Hematopoietic multipotent progenitor cell treated with erythropoietin and hydrocortisone succinate and interleukin-3 and kit ligand, for 4 days (in vitro differentiated cells): ENCODE measurements around the gene ARFIP1.
A peak's percentile ranks its signal among the peaks of the same experiment; 100 is the strongest.
"Not testable (repeated sequence)": the region's sequence is repeated elsewhere in the genome, so short reads cannot be mapped to it uniquely, and the experiment has no call there.

ENCODE experiments used
- DNase-seq: peaks from one replicate; pipeline ENCODE4 v3.0.0-alpha.2; 2015

The ARFIP1 gene

DNA sequence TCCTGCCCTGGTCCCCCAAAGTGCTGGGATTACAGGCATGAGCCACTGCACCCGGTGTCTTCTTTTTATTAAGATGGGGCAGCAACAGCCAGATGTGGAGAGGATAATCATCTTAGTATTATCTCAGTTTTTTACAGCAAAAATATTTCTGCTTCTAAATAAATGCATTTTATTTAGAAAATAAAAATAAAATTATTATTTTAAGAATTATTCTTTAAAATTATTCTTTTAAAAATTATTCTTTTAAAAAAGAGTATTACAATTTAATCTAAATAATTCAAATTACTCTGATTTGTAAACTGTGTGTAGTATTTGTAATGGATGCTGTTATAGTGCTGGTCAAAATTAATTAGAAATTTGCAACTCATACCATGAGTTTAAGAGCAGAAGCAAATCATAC, 67.6 kb downstream of the ARFIP1 start:
- no peak for DNase-seq

GRCh38 chr4:152848508-152848907, 68.8 kb downstream of the ARFIP1 start:
- no peak for DNase-seq

DNA sequence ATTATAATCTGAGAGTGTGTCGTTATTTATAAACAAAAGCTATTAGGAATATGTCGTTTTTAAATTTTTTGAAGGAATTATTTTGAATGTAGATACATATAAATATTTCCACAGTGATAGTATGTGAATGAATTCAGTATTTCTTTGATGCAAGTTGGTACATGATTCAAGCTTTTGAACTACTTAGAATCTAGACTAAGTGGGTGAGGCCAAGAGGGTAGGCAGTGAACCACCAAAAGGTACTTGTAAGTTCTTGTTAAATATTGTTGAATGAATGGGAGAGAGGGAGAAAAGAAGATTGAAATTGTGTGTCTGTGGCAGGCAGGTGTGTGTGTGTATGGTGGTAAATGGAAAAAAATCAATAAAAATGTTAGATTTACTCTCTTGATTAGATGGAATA, 69.6 kb downstream of the ARFIP1 start:
- no peak for DNase-seq

DNA sequence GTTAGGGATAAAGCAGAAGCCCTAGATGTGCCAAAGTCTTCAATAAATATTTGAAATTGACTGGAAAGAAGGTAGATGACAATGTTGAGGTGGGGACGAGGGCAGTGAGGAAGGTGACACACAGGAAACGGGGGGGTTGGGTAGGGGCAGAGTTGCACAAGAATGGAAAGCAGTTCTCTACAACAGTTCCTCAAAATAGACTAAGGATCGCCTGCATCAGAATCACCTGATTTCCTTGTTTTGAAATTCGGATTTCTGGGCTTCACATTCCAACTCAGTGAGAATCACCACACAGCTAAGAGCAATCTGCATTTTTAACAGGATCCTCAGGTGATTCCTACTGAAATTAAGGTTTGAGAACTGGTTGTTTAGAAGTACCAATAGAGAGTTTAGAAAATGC, 70.6 kb downstream of the ARFIP1 start:
- DNase-seq = peak; percentile 72

DNA sequence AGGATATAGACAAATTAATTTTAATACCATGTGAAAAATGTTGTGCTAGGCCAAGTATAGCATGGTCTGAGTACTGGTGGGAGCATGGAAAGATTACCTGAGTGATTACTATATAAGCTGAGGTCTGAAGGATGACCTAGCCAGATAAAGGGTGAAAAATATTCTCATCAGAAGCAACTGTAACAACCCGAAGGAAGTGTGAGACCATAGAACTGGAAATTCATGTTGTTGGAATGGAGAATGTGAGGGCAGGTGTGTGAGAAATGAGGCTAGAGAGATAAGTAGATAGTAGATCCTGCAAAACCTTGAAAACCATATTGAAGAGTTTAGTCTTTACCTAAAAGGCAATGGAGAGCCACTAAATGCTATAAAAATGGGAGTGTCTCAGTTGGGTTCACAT, 71.5 kb downstream of the ARFIP1 start:
- DNase-seq = no peak

- DNase-seq = no peak
Measured at GRCh38 chr4:152853293-152853692, 73.5 kb downstream of the ARFIP1 start.

- DNase-seq = not testable (repeated sequence)
Measured at GRCh38 chr4:152854016-152854415, 74.3 kb downstream of the ARFIP1 start.

GRCh38 chr4:152856960-152857359, 77.2 kb downstream of the ARFIP1 start:
- DNase-seq = no peak

DNA sequence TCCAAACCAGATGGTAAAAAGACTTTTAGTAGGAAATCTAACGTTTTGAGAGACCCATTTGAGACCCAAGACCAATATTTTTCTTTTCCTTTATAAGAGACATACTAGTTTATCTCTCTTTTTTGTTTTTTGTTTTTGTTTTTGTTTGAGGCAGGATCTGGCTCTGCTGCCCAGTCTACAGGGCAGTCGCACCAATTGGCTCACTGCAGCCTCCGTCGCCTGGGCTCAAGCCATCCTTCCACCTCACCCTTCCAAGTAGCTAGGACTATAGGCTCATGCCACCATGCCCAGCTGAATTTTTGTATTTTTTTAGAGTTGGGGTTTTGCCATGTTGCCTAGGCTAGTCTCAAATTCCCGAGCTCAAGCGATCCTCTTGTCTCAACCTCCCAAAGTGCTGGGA, 79.2 kb downstream of the ARFIP1 start:
- no peak for DNase-seq

DNA sequence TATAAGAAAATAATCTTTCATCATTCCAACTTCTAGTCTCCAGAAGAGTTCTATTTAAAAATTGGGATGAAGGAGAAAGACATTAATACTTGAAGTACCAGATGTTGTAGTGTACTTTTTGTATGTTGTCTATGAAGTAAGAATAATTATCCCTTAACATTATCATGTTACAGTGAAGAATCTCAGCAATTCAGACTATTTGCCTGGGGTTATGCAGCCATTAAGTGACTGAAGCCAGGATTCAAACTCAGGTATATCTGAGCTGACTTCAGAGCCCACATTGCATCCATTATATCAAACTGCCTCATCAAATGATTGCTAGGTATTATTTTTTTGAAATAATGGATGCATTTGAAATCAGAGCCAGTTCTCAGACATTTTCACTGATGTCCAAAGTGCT, 80.3 kb downstream of the ARFIP1 start:
- DNase-seq = no peak

DNA sequence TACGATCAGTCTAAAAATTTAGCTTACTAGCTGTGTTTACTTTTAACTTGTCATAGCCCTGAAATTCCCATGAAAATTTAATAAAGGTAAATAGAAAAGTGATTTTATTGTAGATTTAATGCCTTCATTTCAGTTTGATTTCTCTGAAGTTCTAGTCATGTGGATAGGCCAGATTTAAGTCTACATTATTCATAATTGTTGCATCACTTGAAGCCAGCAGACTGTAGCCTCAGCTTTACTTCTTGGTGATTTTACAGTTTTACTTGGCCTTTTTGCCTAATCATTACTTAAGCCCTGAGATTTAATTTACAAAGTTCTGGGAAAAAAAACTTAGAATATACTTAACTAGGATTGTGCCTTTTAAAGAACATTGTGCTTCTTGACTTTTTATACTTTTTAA, 82.9 kb downstream of the ARFIP1 start:
- no peak for DNase-seq

- DNase-seq = no peak
Measured at GRCh38 chr4:152864361-152864760, 84.6 kb downstream of the ARFIP1 start.

DNA sequence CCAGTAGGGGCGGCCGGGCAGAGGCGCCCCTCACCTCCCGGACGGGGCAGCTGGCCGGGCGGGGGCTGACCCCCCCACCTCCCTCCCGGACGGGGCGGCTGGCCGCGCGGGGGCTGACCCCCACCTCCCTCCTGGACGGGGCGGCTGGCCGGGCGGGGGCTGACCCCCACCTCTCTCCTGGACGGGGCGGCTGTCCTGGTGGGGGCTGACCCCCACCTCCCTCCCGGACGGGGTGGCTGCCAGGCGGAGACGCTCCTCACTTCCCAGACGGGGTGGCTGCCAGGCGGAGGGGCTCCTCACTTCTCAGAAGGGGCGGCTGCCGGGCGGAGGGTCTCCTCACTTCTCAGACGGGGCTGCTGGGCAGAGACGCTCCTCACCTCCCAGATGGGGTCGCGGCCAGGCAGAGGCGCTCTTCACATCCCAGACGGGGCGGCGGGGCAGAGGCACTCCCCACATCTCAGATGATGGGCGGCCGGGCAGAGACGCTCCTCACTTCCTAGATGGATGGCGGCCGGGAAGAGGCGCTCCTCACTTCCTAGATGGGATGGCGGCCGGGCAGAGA, 86.8 kb downstream of the ARFIP1 start:
- not testable (repeated sequence) for DNase-seq

GRCh38 chr4:152870606-152871005, 90.9 kb downstream of the ARFIP1 start:
- DNase-seq = no peak

DNA sequence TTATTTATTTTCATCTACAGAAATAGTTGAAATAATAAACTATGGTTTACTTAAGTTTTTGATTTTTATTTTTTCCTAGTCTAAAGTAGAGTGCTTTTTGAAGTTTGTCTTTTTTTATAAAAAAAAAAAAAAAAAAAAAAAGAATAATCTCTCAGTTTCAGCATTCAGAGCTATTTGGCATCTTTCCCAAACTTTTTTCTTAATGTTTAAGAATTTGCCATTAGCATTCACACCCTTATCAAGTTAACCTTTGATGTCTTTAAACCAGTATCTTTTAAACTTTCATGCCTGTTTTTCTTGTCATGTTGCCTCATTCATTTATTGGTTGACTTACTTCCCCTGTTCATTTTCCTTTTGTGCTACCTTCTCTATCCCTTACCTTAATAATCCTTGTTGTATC, 95.5 kb downstream of the ARFIP1 start:
- peak; percentile 62 for DNase-seq

DNA sequence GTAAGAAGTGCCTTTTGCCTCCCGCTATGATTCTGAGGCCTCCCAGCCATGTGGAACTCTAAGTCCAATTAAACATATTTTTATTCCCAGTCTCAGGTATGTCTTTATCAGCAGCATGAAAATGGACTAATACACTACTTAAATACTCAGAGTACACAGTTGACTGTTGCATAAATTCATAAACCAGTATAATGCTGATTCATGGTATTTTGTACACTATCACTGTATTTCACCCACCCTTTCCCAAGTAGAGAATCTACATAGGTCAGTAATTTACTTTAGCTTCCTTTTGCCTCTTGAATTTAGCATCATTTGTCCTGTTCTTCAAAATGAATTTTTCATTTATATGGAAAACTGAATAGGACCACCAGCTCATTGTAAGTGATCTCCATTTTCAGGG, 98.1 kb downstream of the ARFIP1 start:
- DNase-seq = no peak

DNA sequence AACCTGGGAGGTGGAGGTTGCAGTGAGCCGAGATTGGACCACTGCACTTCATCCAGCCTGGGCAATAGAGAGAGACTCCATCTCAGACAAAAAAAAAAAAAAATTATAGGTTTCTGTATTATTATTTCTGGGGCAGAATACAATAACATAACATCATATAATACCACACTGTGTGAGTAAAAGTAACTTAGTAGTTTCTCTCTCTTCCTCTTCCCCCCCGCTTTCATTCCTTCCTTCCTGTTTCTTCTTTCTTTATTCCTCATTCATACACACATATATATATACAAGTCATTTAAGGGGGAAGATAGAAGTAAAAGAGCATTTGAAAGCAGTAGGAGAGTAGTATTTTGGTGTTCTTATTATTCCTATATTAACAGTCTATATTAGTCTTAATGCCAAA, 100.5 kb downstream of the ARFIP1 start:
- no peak for DNase-seq

- no peak for DNase-seq
Measured at GRCh38 chr4:152881974-152882373, 102.2 kb downstream of the ARFIP1 start.

GRCh38 chr4:152885185-152885584, 105.4 kb downstream of the ARFIP1 start:
- no peak for DNase-seq

DNA sequence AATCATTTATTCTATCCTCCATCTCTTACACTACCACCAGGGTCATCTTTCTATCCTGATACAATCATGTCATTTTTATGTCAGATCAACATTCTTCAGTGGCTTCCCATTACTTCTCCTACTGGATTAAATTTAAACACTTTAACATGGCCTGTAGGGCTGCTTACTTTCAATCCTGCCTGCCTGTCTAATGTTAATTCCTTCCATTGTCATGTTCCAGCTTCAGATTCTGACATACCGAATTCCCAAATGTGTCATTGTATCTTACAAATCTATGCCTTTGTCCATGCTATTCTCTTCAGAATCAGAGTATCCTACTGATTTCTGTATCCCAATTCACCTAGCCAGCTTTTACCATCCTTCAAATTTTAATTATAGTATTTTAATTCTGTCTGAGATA, 106.4 kb downstream of the ARFIP1 start:
- no peak for DNase-seq

DNA sequence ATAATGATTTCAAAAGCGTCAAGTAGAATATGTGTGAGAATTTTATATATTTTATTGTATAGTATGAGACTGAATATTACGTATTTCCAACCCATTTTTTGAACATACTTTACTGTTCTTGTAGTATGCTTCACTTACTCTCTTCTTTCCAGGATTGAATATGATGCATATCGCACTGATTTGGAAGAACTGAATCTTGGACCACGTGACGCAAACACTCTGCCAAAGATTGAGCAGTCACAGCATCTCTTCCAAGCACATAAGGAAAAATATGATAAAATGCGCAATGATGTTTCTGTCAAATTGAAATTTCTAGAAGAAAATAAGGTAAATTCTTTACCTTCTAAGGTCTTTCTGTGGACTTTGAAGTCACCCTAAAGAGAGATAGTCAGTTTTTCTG, 108.2 kb downstream of the ARFIP1 start:
- no peak for DNase-seq

GRCh38 chr4:152892974-152893373, 113.2 kb downstream of the ARFIP1 start:
- DNase-seq = no peak

- no peak for DNase-seq
Measured at GRCh38 chr4:152894673-152895072, 114.9 kb downstream of the ARFIP1 start.

GRCh38 chr4:152896811-152897210, 117.1 kb downstream of the ARFIP1 start:
- DNase-seq = peak; percentile 66

- peak; percentile 32 for DNase-seq
Measured at GRCh38 chr4:152898133-152898532, 118.4 kb downstream of the ARFIP1 start.

DNA sequence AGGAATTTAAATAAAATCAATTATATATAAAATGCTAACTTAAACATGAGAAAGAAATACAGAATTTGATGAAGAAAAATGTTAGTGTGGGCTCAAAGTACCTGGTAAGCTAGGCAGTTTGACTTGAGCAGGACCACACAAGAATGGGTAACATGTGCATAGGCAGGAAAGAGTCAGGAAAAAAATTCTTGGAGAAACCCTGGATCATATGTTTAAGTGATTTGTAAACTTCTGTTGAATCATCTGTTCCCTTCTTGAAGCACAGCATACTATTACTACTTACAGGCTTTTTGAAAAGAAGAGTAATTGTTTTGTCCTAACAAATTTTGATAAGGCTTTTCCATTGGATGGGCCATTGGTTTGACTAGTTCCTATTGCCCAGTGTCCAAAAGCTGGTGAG, 118.9 kb downstream of the ARFIP1 start:
- DNase-seq = no peak
